ENCODE data around the gene ATP4A.

DNA sequence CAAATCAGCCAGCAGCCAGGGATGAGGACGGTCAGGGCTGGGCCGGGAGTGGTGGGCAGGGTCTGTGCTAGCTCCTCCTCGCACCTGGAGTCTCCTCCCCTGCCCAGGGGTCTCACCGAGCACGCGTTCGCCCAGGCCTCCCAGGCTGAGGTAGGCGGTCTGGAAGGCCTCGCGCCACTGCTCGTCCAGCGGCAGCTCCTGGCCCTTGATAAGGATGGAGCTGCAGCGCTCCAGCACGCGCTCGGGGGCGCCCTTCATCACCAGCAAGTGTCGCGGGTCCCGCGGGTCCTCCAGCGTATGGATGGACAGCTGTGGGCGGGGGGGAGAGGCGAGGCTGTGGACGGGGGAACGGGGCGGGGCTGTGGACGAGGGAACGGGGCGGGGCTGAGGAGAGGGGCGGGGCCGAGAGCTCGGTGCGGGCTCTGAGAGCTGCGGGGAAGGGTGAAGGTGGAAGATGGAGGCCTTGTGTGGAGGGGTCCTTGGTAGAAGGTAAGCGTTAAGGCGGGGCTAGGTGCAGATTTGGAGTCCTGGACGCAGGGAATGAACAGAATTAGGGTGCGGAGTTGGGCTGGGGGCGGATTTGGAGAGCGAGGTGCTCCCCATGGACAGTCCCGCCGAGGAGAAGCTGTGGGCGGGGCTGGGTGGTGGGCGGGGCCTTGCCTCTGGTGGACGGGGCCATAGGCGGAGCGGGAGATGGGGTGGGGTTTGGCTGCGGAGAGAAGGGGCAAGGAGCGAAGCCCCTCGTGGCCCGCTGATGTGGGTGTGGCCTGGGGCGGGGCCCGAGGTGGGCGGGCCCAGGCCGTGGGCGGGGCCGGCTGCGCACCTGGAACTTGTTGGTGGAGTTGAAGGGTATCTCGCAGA is 5.7 kb downstream of the ATP4A start:
- TF ChIP-seq YY1 (IDR thresholded peaks at IDR 0.05; ENCODE audit: low read depth): no peak
- TF ChIP-seq RAD21 (IDR thresholded peaks at IDR 0.05; ENCODE audit: low read depth): peak; percentile 24; the same call in 1 of the 2 replicates
- no peak for TF ChIP-seq NFIC (IDR thresholded peaks at IDR 0.05)
- no peak for TF ChIP-seq EP300 (IDR thresholded peaks at IDR 0.05; ENCODE audit: borderline replicate concordance)
- TF ChIP-seq TEAD4 (IDR thresholded peaks at IDR 0.05): no peak
- no peak for TF ChIP-seq CREB1 (IDR thresholded peaks at IDR 0.05; ENCODE audit: low read depth)
- TF ChIP-seq, protein P1, sequence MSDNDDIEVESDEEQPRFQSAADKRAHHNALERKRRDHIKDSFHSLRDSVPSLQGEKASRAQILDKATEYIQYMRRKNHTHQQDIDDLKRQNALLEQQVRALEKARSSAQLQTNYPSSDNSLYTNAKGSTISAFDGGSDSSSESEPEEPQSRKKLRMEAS (IDR thresholded peaks at IDR 0.05): peak; percentile 37; the same call in 1 of the 2 replicates
- no peak for TF ChIP-seq ZBTB7A (IDR thresholded peaks at IDR 0.05; ENCODE audit: low read depth)
- TF ChIP-seq, protein P2, sequence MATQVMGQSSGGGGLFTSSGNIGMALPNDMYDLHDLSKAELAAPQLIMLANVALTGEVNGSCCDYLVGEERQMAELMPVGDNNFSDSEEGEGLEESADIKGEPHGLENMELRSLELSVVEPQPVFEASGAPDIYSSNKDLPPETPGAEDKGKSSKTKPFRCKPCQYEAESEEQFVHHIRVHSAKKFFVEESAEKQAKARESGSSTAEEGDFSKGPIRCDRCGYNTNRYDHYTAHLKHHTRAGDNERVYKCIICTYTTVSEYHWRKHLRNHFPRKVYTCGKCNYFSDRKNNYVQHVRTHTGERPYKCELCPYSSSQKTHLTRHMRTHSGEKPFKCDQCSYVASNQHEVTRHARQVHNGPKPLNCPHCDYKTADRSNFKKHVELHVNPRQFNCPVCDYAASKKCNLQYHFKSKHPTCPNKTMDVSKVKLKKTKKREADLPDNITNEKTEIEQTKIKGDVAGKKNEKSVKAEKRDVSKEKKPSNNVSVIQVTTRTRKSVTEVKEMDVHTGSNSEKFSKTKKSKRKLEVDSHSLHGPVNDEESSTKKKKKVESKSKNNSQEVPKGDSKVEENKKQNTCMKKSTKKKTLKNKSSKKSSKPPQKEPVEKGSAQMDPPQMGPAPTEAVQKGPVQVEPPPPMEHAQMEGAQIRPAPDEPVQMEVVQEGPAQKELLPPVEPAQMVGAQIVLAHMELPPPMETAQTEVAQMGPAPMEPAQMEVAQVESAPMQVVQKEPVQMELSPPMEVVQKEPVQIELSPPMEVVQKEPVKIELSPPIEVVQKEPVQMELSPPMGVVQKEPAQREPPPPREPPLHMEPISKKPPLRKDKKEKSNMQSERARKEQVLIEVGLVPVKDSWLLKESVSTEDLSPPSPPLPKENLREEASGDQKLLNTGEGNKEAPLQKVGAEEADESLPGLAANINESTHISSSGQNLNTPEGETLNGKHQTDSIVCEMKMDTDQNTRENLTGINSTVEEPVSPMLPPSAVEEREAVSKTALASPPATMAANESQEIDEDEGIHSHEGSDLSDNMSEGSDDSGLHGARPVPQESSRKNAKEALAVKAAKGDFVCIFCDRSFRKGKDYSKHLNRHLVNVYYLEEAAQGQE (IDR thresholded peaks at IDR 0.05; ENCODE audit: low read depth): no peak

Data from Ishikawa (cell line).